CD14-positive monocyte (primary cell): Measurements from ENCODE around the gene UBXN6. TPM values are rescaled to one million over a fixed set of nuclear protein-coding genes. Genes with fewer than 3 reads are reported as not detected.

Experiments
- DNase-seq, 3 donors: peaks; one replicate each; pipeline ENCODE4 v3.0.0-alpha.2; 2011 to 2022
- H2AFZ ChIP-seq: 2 replicates; pipeline ENCODE4 v1.6.0; 2012; ENCODE audit warnings: mild to moderate bottlenecking, low read depth, low read length, inconsistent platforms; ENCODE audit not compliant: insufficient read depth, poor library complexity, severe bottlenecking
- H3K27ac ChIP-seq, 2 donors: 1 replicate in 1 of 2; 2 replicates in 1 of 2; pipeline ENCODE4 v1.5.1; 2012 to 2013; ENCODE audit warnings: low read length in 2 of 2, control low read depth in 1 of 2, inconsistent platforms in 1 of 2, low read depth in 1 of 2, mild to moderate bottlenecking in 1 of 2
- H3K27me3 ChIP-seq, 2 donors: one replicate each; pipeline versions ENCODE4 v1.6.0 to v1.6.1; 2011 to 2013; ENCODE audit warnings: low read length in 2 of 2; ENCODE audit not compliant: control insufficient read depth in 2 of 2, insufficient read depth in 2 of 2
- H3K36me3 ChIP-seq, 2 donors: replicated peaks in 1 of 2; 1 replicate in 1 of 2; 2 replicates in 1 of 2; pipeline versions ENCODE4 v1.5.1 to v1.6.1; 2012 to 2013; ENCODE audit warnings: low read length in 2 of 2, control low read depth in 1 of 2, inconsistent platforms in 1 of 2, mild to moderate bottlenecking in 1 of 2; ENCODE audit not compliant: insufficient read depth in 2 of 2, control insufficient read depth in 1 of 2
- H3K4me1 ChIP-seq, 2 donors: 1 replicate in 1 of 2; 2 replicates in 1 of 2; pipeline versions ENCODE4 v1.5.1 to v1.6.1; 2012 to 2013; ENCODE audit warnings: low read length in 2 of 2, control low read depth in 1 of 2, inconsistent platforms in 1 of 2, mild to moderate bottlenecking in 1 of 2, moderate library complexity in 1 of 2; ENCODE audit not compliant: insufficient read depth in 2 of 2, control insufficient read depth in 1 of 2
- H3K4me2 ChIP-seq: replicated peaks from 2 replicates; pipeline ENCODE3; 2012; ENCODE audit warnings: low read length, moderate library complexity, mild to moderate bottlenecking; ENCODE audit not compliant: poor library complexity, severe bottlenecking; ENCODE audit errors: extremely low read depth
- H3K4me3 ChIP-seq, 3 experiments: fragments of 200-600 bp in 1 of 3; sonication (generic) in 1 of 3; replicated peaks in 1 of 3; 1 replicate in 2 of 3; 2 replicates in 1 of 3; pipeline ENCODE4 v1.5.1; 2011 to 2013; ENCODE audit warnings: low read length in 3 of 3, mild to moderate bottlenecking in 3 of 3, control low read depth in 2 of 3, low read depth in 2 of 3, inconsistent platforms in 1 of 3, moderate library complexity in 1 of 3
- H3K79me2 ChIP-seq: 2 replicates; pipeline ENCODE4 v1.6.0; 2012; ENCODE audit warnings: mild to moderate bottlenecking, control low read depth, inconsistent platforms, low read length, moderate library complexity; ENCODE audit not compliant: insufficient read depth
- H3K9ac ChIP-seq: 2 replicates; pipeline ENCODE4 v1.6.0; 2017; ENCODE audit warnings: low read length, mild to moderate bottlenecking; ENCODE audit not compliant: insufficient read depth, poor library complexity, severe bottlenecking
- H3K9me3 ChIP-seq, 2 donors: replicated peaks in 1 of 2; 1 replicate in 1 of 2; 2 replicates in 1 of 2; pipeline versions ENCODE4 v1.5.1 to v1.6.1; 2012 to 2013; ENCODE audit warnings: low read length in 2 of 2, control low read depth in 1 of 2; ENCODE audit not compliant: control insufficient read depth in 1 of 2, insufficient read depth in 1 of 2
- H4K20me1 ChIP-seq: 2 replicates; pipeline ENCODE4 v1.6.0; 2012; ENCODE audit warnings: mild to moderate bottlenecking, low read length, control low read depth, moderate library complexity; ENCODE audit not compliant: insufficient read depth
- H3K27ac Mint-ChIP-seq, 7 donors: one replicate each; pipeline ENCODE4 v1.8.0; 2020; ENCODE audit warnings: mild to moderate bottlenecking in 7 of 7, mixed read lengths in 7 of 7, moderate library complexity in 6 of 7, inconsistent platforms in 2 of 7
- H3K27me3 Mint-ChIP-seq, 3 donors: one replicate each; pipeline ENCODE4 v1.8.0; 2021 to 2022; ENCODE audit warnings: low read depth in 3 of 3, mild to moderate bottlenecking in 3 of 3, mixed read lengths in 3 of 3, moderate library complexity in 3 of 3, inconsistent platforms in 1 of 3
- H3K36me3 Mint-ChIP-seq, 2 donors: one replicate each; pipeline ENCODE4 v1.8.0; 2020; ENCODE audit warnings: mixed read lengths in 2 of 2, inconsistent platforms in 1 of 2, mild to moderate bottlenecking in 1 of 2
- H3K4me1 Mint-ChIP-seq: one replicate; pipeline ENCODE4 v1.8.0; 2020; ENCODE audit warnings: mild to moderate bottlenecking, mixed read lengths
- H3K4me3 Mint-ChIP-seq, 2 donors: one replicate each; pipeline ENCODE4 v1.8.0; 2020; ENCODE audit warnings: mild to moderate bottlenecking in 2 of 2, mixed read lengths in 2 of 2, moderate library complexity in 1 of 2
- H3K9me3 Mint-ChIP-seq, 7 donors: one replicate each; pipeline ENCODE4 v1.8.0; 2020 to 2022; ENCODE audit warnings: mixed read lengths in 7 of 7, mild to moderate bottlenecking in 6 of 7, moderate library complexity in 6 of 7, inconsistent platforms in 2 of 7
- WGBS: methylation state at CpG from one replicate; pipeline ENCODE4 v1.1.5; 2013; ENCODE audit warnings: missing lambda C conversion rate; ENCODE audit not compliant: insufficient coverage; 5-methylcytosine and 5-hydroxymethylcytosine counted together
- intact Hi-C, 2 donors: fragments of 100-400 bp; cut with micrococcal nuclease; formaldehyde crosslinking; loops; one replicate each; pipeline versions ENCODE4 v1.15.0 to v1.15.1; 2023
- polyA plus RNA-seq, 3 donors: library from polyadenylated mRNA; depleted of rRNA in 1 of 3; unstranded in 2 of 3; stranded (reverse) in 1 of 3; fragments of 300-500 nt in 2 of 3; fragments of >200 nt in 1 of 3; fragmentation: Illumina TruSeq in 2 of 3; gene quantifications; 1 replicate in 2 of 3; 2 replicates in 1 of 3; pipeline ENCODE4 v1.2.3, GENCODE V29; 2012 to 2021
- TF ChIP-seq, protein P1 (sequence below): fragments of 200-600 bp; IDR thresholded peaks from one replicate; pipeline ENCODE4 v1.8.0; 2022; ENCODE audit warnings: antibody characterized with exemption, mild to moderate bottlenecking

Gene UBXN6
- polyA plus RNA-seq, 3 donors = 3.8 to 64.5 (median 5.4) TPM

DNA sequence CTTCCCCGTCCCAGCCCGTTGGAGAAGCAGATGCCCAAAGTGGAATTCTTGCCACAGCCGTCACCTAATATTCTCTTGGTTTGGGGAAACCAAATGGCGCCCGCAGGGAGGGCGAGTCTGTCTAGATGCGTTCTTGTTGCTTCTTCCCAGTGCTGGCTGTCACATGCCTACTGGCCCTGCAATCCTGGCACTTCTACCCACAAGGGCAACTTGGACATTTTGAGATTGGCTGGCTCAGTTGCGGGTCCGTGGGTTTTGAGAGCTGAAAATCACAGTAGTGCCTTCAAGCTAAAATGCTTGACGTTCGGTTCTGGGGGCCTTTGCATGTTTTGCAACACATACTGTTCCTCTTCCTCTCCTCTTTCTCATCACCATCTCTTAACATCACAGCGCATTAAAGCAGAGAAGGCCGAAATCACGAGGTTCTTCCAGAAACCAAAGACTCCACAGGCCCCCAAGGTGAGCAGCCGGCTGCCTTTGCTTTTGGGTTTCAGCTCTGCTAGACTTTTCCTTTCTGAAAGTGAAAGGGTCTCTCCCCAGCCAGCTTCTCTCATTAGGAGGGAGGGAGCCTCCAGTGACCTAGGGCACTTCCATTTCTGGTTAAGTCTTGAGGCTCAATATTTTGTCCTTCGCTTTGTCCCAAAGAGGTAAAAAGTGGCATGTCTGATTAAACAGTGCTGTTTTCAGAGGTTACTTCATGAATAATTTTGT is 34.0 kb downstream of the UBXN6 start:
- H3K36me3 Mint-ChIP-seq = peaks cover 32 to 53% of the 10 kb centered on the region in 2 donors
- Histone ChIP-seq H3K9ac (no peak overlapping the region), H3K4me3 (no peak overlapping the region), H3K27ac (peak overlapping the region in 1 of 2 donors; percentile 44), H3K4me2 (no peak overlapping the region), H2AFZ (no peak overlapping the region), H3K79me2 (peaks cover 3% of the 10 kb centered on the region), H3K36me3 (peaks cover 19 to 39% of the 10 kb centered on the region in 2 donors), H3K4me1 (peaks cover 4 to 6% of the 10 kb centered on the region in 2 donors), H3K9me3 (no peaks in the 10 kb centered on the region), H4K20me1 (no peaks in the 10 kb centered on the region), H3K27me3 (no peaks in the 10 kb centered on the region)
- intact Hi-C loops = no loop called here
- 68% methylated on average over 14 of the region's 16 CpGs for WGBS
- H3K27ac Mint-ChIP-seq = peak overlapping the region in 3 of 7 donors; percentile 1 to 61 (median 51)
- TF ChIP-seq, protein P1, sequence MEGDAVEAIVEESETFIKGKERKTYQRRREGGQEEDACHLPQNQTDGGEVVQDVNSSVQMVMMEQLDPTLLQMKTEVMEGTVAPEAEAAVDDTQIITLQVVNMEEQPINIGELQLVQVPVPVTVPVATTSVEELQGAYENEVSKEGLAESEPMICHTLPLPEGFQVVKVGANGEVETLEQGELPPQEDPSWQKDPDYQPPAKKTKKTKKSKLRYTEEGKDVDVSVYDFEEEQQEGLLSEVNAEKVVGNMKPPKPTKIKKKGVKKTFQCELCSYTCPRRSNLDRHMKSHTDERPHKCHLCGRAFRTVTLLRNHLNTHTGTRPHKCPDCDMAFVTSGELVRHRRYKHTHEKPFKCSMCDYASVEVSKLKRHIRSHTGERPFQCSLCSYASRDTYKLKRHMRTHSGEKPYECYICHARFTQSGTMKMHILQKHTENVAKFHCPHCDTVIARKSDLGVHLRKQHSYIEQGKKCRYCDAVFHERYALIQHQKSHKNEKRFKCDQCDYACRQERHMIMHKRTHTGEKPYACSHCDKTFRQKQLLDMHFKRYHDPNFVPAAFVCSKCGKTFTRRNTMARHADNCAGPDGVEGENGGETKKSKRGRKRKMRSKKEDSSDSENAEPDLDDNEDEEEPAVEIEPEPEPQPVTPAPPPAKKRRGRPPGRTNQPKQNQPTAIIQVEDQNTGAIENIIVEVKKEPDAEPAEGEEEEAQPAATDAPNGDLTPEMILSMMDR = no peak
- peaks cover 14% of the 10 kb centered on the region for H3K4me1 Mint-ChIP-seq
- peaks cover 0 to 2% (median 0%) of the 10 kb centered on the region in 3 donors for H3K27me3 Mint-ChIP-seq
- H3K4me3 Mint-ChIP-seq = no peak overlapping the region
- DNase-seq = no peak
- no peaks in the 10 kb centered on the region for H3K9me3 Mint-ChIP-seq

DNA sequence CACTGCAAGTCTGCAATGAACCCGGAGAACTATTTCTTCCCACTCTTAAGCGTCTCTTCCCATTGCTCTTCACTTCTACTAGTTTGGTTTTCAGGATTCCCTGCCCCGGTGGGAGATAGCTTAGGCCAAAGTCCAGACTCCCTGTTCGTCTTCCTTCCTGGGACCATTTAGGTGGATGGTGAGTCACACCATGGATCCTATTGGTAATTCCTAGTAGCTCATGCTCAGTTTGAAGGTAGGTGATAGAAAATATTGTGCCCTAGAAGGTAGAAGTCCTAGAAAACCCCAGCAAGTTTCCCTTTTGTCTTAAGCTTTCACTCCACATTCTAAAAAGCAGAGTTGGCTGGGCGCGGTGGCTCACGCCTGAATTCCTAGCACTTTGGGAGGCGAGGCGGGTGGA is 41.3 kb downstream of the UBXN6 start:
- H3K4me2 ChIP-seq = no peak overlapping the region
- no peak overlapping the region for H3K4me3 Mint-ChIP-seq
- H3K9me3 Mint-ChIP-seq = no peaks in the 10 kb centered on the region
- H3K9me3 ChIP-seq = no peaks in the 10 kb centered on the region
- TF ChIP-seq, protein P1 = no peak
- intact Hi-C loops = no loop called here
- H3K27ac ChIP-seq = peak overlapping the region in 1 of 2 donors; percentile 26
- H3K27me3 ChIP-seq = no peaks in the 10 kb centered on the region
- H3K27ac Mint-ChIP-seq = peak overlapping the region in 4 of 7 donors; percentile 2 to 74 (median 36)
- H2AFZ ChIP-seq = no peak overlapping the region
- no peak for DNase-seq
- 94% methylated on average over 6 of the region's 9 CpGs for WGBS
- H3K27me3 Mint-ChIP-seq = peaks cover 0 to 1% (median 0%) of the 10 kb centered on the region in 3 donors
- H3K79me2 ChIP-seq = peaks cover 54% of the 10 kb centered on the region
- H3K4me3 ChIP-seq = no peak overlapping the region
- no peak overlapping the region for H3K9ac ChIP-seq
- no peaks in the 10 kb centered on the region for H4K20me1 ChIP-seq
- H3K4me1 ChIP-seq = peaks cover 4 to 6% of the 10 kb centered on the region in 2 donors
- peaks cover 8% of the 10 kb centered on the region for H3K4me1 Mint-ChIP-seq
- H3K36me3 Mint-ChIP-seq = peaks cover 23 to 52% of the 10 kb centered on the region in 2 donors
- H3K36me3 ChIP-seq = peaks cover 14 to 44% of the 10 kb centered on the region in 2 donors
